Sigmoid colon (tissue), 4 donors: ENCODE data around the gene COL5A1.

ENCODE experiments used
- CTCF ChIP-seq, 4 experiments: fragments of 450-650 bp in 3 of 4; fragments of 200-600 bp in 1 of 4; IDR thresholded peaks; one replicate each; pipeline ENCODE4 v1.5.1; 2016 to 2019; ENCODE audit warnings: antibody characterized with exemption in 4 of 4, mild to moderate bottlenecking in 3 of 4, moderate library complexity in 2 of 4
- POLR2A ChIP-seq, 2 donors: fragments of 450-650 bp; IDR thresholded peaks; one replicate each; pipeline ENCODE4 v1.6.1; 2016; ENCODE audit warnings: antibody characterized with exemption in 2 of 2, mild to moderate bottlenecking in 2 of 2, moderate library complexity in 2 of 2
- POLR2AphosphoS5 ChIP-seq, 4 donors: sonication (generic); formaldehyde crosslinking; IDR thresholded peaks; one replicate each; pipeline ENCODE4 v1.6.1; 2017; ENCODE audit warnings: antibody characterized with exemption in 4 of 4

GRCh38 chr9:134653259-134654009 lies 11.8 kb downstream of the COL5A1 start:
- no peak for TF ChIP-seq CTCF (IDR thresholded peaks at IDR 0.05)
- TF ChIP-seq POLR2AphosphoS5 (IDR thresholded peaks at IDR 0.05): no peak
- TF ChIP-seq POLR2A (IDR thresholded peaks at IDR 0.05): no peak
